SU-DHL-6 (cell line): ENCODE results near the gene HMGB1.

ENCODE experiments used
- EZH2phosphoT487 ChIP-seq: fragments of 200-600 bp; sonication (generic), shearing (Covaris generic); conservative IDR thresholded peaks from 2 replicates; pipeline ENCODE4 v1.6.1; 2018; ENCODE audit warnings: mild to moderate bottlenecking, antibody characterized with exemption, low read length, moderate library complexity, mixed read lengths
- TF ChIP-seq, protein P1 (sequence below): fragments of 200-600 bp; sonication (generic); IDR thresholded peaks from one replicate; pipeline ENCODE4 v1.5.1; 2017; ENCODE audit warnings: antibody characterized with exemption, mild to moderate bottlenecking, low read length, moderate library complexity; ENCODE audit not compliant: insufficient read depth, poor library complexity, severe bottlenecking

DNA sequence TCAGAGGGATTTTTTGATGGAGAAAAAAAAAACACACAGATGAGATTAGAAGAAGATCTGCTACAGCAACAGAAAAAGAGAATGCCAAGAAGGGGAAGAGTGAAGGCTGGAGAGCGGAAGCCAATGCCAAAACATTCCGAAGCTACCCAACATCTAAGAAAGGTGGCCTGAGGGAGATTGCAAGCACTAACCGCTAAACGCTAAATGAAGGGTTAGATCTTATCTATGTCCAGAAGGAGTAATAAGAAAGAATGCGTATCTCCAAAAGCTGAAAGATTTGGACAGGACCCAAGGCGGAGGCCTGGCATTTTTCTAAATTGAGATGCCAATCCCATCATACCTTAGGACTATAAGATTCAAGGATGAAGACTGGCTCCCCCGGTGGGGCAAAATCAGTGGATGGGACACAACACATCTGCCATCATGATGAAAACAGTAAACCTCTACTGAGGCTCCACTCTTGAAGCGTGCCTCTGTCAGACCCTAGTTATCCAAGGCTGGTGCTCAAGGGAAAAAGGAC is 15.6 kb upstream of the HMGB1 start:
- TF ChIP-seq, protein P1, sequence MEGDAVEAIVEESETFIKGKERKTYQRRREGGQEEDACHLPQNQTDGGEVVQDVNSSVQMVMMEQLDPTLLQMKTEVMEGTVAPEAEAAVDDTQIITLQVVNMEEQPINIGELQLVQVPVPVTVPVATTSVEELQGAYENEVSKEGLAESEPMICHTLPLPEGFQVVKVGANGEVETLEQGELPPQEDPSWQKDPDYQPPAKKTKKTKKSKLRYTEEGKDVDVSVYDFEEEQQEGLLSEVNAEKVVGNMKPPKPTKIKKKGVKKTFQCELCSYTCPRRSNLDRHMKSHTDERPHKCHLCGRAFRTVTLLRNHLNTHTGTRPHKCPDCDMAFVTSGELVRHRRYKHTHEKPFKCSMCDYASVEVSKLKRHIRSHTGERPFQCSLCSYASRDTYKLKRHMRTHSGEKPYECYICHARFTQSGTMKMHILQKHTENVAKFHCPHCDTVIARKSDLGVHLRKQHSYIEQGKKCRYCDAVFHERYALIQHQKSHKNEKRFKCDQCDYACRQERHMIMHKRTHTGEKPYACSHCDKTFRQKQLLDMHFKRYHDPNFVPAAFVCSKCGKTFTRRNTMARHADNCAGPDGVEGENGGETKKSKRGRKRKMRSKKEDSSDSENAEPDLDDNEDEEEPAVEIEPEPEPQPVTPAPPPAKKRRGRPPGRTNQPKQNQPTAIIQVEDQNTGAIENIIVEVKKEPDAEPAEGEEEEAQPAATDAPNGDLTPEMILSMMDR = no peak
- no peak for TF ChIP-seq EZH2phosphoT487
